Stimulated activated CD8-positive, alpha-beta memory T cell treated with anti-CD3 and anti-CD28 coated beads, Interleukin-15, amount 100 ng/mL, for 4 hours (primary cell): ENCODE measurements around the gene ZNF775.

Experiments
- DNase-seq, 2 donors: peaks; one replicate each; pipeline ENCODE4 v3.0.0-alpha.2; 2020; ENCODE audit warnings: low read depth in 2 of 2

The ZNF775 gene

GRCh38 chr7:150346922-150347321 is 32.2 kb upstream of the ZNF775 start:
- DNase-seq = no peak

- DNase-seq = no peak
Observed at GRCh38 chr7:150351587-150352194, 27.4 kb upstream of the ZNF775 start.

- DNase-seq = no peak
Observed at GRCh38 chr7:150355666-150356059, 23.5 kb upstream of the ZNF775 start.

GRCh38 chr7:150356265-150356897 is 22.7 kb upstream of the ZNF775 start:
- no peak for DNase-seq

GRCh38 chr7:150357270-150357669 is 21.9 kb upstream of the ZNF775 start:
- DNase-seq = peak; percentile 54 to 58

- DNase-seq = no peak
Observed at GRCh38 chr7:150357771-150358427, 21.2 kb upstream of the ZNF775 start.

- no peak for DNase-seq
Observed at GRCh38 chr7:150358433-150358832, 20.7 kb upstream of the ZNF775 start.

- DNase-seq = no peak
Observed at GRCh38 chr7:150358988-150359621, 20.0 kb upstream of the ZNF775 start.

- DNase-seq = no peak
Observed at GRCh38 chr7:150359622-150360362, 19.3 kb upstream of the ZNF775 start.

- DNase-seq = no peak
Observed at GRCh38 chr7:150360363-150361058, 18.6 kb upstream of the ZNF775 start.

- DNase-seq = no peak
Observed at GRCh38 chr7:150361402-150361801, 17.7 kb upstream of the ZNF775 start.

- no peak for DNase-seq
Observed at GRCh38 chr7:150361807-150362621, 17.1 kb upstream of the ZNF775 start.

GRCh38 chr7:150363370-150363769 is 15.8 kb upstream of the ZNF775 start:
- DNase-seq = no peak

- DNase-seq = no peak
Observed at GRCh38 chr7:150363872-150364271, 15.3 kb upstream of the ZNF775 start.

- DNase-seq = no peak
Observed at GRCh38 chr7:150365194-150365593, 13.9 kb upstream of the ZNF775 start.

- no peak for DNase-seq
Observed at GRCh38 chr7:150365673-150366398, 13.3 kb upstream of the ZNF775 start.

- DNase-seq = no peak
Observed at GRCh38 chr7:150367677-150368095, 11.4 kb upstream of the ZNF775 start.

GRCh38 chr7:150368096-150368883 is 10.8 kb upstream of the ZNF775 start, which contains the start of gene REPIN1:
REPIN1 (plus strand) TSS chr7:150368822; CDS start chr7:150369712, 890 bp downstream.
- DNase-seq = peak; percentile 66 to 70
